Measurements from ENCODE around the gene ANGPT4. TPM values are rescaled to one million over a fixed set of nuclear protein-coding genes. Genes with fewer than 3 reads are reported as not detected.
"Not testable (repeated sequence)": the region's sequence is repeated elsewhere in the genome, so short reads cannot be mapped to it uniquely, and the experiment has no call there.

The ANGPT4 gene
- total RNA-seq, 1 experiment from 2014 or later: 1.3 TPM

- DNase-seq (ENCODE audit: low spot score): no peak
Observed at GRCh38 chr20:875115-875514, 41.0 kb downstream of the ANGPT4 start.

GRCh38 chr20:873875-874607 is 42.1 kb downstream of the ANGPT4 start:
- no peak for DNase-seq (ENCODE audit: low spot score)

GRCh38 chr20:872855-873520 is 43.1 kb downstream of the ANGPT4 start:
- no peak for DNase-seq (ENCODE audit: low spot score)

GRCh38 chr20:871948-872347 is 44.2 kb downstream of the ANGPT4 start:
- DNase-seq (ENCODE audit: low spot score): no peak

GRCh38 chr20:871436-871835 is 44.7 kb downstream of the ANGPT4 start:
- DNase-seq (ENCODE audit: low spot score): no peak

- no peak for DNase-seq (ENCODE audit: low spot score)
Observed at GRCh38 chr20:870758-871157, 45.4 kb downstream of the ANGPT4 start.

GRCh38 chr20:869606-870005 is 46.5 kb downstream of the ANGPT4 start:
- no peak for DNase-seq (ENCODE audit: low spot score)

- DNase-seq (ENCODE audit: low spot score): no peak
Observed at GRCh38 chr20:868279-868678, 47.9 kb downstream of the ANGPT4 start.

- DNase-seq (ENCODE audit: low spot score): no peak
Observed at GRCh38 chr20:865440-865839, 50.7 kb downstream of the ANGPT4 start.

- DNase-seq (ENCODE audit: low spot score): no peak
Observed at GRCh38 chr20:860891-861290, 55.2 kb downstream of the ANGPT4 start.

- no peak for DNase-seq (ENCODE audit: low spot score)
Observed at GRCh38 chr20:859751-860231, 56.3 kb downstream of the ANGPT4 start.

GRCh38 chr20:858011-858410 is 58.1 kb downstream of the ANGPT4 start:
- no peak for DNase-seq (ENCODE audit: low spot score)

- peak; percentile 98 for DNase-seq (ENCODE audit: low spot score)
Observed at GRCh38 chr20:856361-856775, 59.8 kb downstream of the ANGPT4 start.

- no peak for DNase-seq (ENCODE audit: low spot score)
Observed at GRCh38 chr20:855466-856360, 60.4 kb downstream of the ANGPT4 start.

GRCh38 chr20:854601-855000 is 61.5 kb downstream of the ANGPT4 start:
- no peak for DNase-seq (ENCODE audit: low spot score)

GRCh38 chr20:853406-853996 is 62.6 kb downstream of the ANGPT4 start:
- DNase-seq (ENCODE audit: low spot score): no peak

GRCh38 chr20:848731-849130 is 67.4 kb downstream of the ANGPT4 start:
- DNase-seq (ENCODE audit: low spot score): not testable (repeated sequence)

- DNase-seq (ENCODE audit: low spot score): no peak
Observed at GRCh38 chr20:848193-848592, 67.9 kb downstream of the ANGPT4 start.

- no peak for DNase-seq (ENCODE audit: low spot score)
Observed at GRCh38 chr20:846894-847278, 69.2 kb downstream of the ANGPT4 start.

- no peak for DNase-seq (ENCODE audit: low spot score)
Observed at GRCh38 chr20:845941-846893, 69.9 kb downstream of the ANGPT4 start.

Data from H4 (cell line).